NCI-H187 (cell line): ENCODE results near the gene TLK2.
"Not testable (repeated sequence)": the region's sequence is repeated elsewhere in the genome, so short reads cannot be mapped to it uniquely, and the experiment has no call there.

Source experiments
- DNase-seq, 2 experiments: peaks; one replicate each; lab custom pipeline; 2025; lab: John Stamatoyannopoulos, UW

TLK2 gene

DNA sequence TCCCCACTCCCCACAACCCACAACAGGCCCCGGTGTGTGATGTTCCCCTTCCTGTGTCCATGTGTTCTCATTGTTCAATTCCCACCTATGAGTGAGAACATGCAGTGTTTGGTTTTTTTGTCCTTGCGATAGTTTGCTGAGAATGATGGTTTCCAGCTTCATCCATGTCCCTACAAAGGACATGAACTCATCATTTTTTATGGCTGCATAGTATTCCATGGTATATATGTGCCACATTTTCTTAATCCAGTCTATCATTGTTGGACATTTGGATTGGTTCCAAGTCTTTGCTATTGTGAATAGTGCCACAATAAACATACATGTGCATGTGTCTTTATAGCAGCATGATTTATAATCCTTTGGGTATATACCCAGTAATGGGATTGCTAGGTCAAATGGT is 82.3 kb downstream of the TLK2 start:
- not testable (repeated sequence) for DNase-seq

DNA sequence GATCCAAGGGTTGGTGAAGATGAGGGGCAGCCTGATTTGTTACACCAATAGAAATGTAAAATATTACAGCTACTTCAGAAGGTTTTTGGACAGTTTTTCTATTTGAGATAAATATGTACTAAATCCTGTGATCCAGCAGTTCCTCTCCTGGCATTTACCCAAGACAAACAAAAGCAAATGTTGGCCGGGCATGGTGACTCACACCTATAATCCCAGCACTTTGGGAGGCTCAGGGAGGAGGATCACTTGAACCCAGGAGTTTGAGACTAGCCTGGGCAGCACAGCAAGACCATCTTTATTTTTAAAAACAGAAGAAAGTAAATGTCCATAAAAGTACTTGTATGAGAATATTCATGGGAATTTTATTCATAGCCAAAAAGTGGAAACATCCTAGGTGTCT is 84.0 kb downstream of the TLK2 start:
- no peak for DNase-seq

DNA sequence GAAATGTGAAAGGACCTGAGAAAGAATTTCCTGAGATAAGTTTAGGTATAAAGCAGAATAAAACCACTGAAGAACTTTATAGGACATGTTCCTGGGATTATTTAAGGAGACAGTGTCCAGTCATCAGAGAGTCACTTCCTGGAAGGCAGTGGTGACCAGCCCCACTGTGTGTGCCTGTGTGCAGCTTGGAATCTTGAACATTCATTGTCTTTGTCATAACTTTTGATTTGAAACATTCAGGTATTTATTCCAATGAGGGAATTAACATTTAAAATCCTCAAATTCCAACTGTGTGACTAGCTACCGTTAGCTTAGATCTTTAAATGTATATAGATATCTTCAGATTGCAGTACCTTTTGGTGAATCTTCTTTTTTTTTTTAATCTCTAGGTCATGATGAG is 87.2 kb downstream of the TLK2 start:
- no peak for DNase-seq

DNA sequence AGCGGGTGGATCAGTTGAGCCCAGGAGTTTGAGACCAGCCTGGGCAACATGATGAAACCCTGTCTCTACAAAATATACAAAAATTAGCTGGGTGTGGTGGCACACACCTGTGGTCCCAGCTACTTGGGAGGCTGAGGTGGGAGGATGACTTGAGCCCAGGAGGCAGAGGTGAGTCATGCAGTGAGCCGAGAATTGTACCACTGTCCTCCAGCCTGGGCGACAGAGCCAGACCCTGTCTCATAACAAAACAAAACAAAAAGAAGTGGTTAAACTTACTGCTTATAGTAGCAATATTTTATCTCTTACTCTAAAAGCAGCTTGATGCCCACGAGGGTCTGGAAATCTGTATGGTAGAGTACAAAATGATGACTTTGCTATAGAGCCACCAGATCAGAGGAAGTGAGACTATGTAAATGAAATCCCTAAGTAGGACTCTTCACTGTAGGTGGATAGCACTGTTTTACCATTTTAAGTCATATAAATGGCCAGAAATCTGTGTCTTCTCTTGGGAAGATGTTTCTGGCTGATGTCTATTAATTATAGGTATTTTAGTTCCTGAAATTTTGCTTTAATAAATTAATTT is 88.5 kb downstream of the TLK2 start:
- no peak for DNase-seq

GRCh38 chr17:62572488-62572887 is 93.9 kb downstream of the TLK2 start:
- DNase-seq = no peak

DNA sequence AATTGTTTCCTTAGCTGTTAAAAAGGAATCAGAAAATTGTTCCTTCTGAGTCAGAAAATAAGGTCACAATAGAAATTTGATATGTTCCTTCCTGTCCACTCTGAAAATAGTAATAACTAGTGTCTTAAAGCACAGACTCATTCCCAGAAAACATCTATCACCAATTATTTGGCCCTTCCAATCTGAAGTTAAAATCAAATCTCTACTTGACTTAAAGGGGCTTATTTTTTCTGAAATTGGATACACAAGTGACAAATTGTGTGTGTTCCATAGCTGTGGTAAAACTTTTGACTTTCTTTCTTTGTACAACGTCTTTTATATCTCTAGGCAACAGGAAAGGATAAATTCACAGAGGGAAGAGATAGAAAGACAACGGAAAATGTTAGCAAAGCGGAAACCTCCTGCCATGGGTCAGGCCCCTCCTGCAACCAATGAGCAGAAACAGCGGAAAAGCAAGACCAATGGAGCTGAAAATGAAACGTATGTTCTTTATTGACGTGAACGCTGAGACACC is 94.3 kb downstream of the TLK2 start:
- DNase-seq = no peak

- no peak for DNase-seq
These were observed 95.0 kb downstream of the TLK2 start for GRCh38 chr17:62573480-62574117.

DNA sequence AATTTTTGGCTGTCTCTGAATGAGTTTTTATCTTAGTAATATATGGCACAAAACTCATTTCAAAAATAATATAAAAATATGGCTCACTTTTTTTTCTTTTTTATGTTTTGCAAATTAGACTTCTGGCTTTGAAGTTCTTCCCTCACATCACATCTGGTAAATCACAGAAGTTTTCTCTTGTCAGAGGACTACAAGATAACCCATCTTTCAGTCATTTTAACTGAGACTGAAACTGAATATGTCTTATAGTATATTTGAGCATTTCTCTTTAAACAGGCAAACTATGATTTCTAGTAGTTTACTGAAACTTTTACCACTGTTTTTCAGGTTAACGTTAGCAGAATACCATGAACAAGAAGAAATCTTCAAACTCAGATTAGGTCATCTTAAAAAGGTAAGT is 97.8 kb downstream of the TLK2 start:
- DNase-seq = no peak

- DNase-seq = no peak
These were observed 100.3 kb downstream of the TLK2 start for GRCh38 chr17:62578757-62579487.

DNA sequence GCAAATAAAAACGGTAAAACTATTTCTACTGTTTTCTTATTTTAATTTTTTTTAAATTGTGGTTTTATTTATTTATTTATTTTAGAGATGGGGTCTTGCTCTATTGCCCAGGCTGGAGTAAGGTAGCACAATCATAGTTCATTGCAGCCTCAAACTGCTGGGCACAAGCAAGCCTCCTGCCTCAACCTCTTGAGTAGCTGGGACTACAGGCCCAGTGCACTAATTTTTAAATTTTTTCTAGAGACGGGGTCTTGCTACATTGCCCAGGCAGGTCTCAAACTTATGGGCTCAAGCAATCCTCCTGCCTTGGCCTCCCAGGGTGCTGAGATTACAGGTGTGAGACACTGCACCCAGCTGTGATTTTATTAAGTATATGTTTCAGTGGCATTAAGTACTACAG is 102.3 kb downstream of the TLK2 start:
- no peak for DNase-seq

GRCh38 chr17:62581764-62582163 is 103.1 kb downstream of the TLK2 start:
- DNase-seq = no peak

DNA sequence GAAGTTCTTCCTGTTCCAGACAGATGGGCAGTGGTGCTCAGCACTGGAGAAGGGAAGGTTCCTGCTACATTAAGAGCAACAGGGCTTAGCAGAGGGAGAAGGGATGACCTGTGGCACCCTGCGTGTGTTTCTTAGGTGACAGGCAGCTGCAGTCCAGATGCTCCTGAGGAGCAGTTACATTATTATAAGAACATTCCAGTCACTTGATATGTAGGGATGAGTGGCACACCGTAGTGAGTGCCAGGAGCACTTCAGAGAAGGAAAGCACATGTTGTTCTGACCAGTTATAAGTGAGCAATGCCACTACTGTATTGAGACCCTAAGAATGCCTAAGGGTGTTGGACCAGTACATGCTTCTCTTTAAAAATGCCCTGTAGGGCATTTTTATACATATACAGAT is 108.9 kb downstream of the TLK2 start:
- DNase-seq = no peak

DNA sequence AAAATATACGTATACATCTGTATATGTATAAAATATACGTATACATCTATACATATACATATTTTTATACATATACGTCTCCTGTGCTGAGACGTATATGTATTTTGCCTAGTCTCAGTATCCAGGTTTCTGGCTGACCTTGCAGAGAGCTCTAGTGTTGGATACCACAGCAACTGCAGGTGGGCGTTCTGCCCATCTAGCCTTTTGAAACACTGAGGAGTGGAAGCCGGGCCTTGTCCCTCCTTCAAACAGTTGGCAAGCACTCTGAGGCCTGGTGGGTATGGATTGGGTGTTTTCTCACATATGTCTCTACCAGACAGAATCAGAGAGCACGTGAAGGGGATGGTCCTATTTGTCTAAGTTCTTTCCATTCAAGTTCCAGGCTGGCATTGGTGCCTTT is 109.5 kb downstream of the TLK2 start:
- no peak for DNase-seq

DNA sequence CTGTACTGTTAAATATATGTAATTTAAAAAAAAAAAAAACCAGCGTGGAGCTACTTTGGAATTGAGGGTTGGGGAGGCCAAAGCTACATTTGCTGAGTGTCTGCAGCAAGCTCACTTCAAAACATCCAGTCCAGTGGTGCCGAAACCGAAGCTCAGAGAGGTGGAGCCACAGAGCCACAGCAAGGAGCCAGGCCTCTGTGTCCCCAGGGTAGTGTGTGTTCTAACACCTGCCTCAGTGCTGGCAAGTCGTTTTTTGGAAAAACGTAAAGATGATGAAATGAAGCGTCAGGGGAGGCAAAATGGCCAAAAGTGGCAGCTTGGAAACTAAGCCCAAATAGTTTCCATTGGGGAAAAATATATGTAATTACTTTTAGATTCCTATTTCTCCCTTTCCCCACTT is 112.7 kb downstream of the TLK2 start:
- DNase-seq = no peak

DNA sequence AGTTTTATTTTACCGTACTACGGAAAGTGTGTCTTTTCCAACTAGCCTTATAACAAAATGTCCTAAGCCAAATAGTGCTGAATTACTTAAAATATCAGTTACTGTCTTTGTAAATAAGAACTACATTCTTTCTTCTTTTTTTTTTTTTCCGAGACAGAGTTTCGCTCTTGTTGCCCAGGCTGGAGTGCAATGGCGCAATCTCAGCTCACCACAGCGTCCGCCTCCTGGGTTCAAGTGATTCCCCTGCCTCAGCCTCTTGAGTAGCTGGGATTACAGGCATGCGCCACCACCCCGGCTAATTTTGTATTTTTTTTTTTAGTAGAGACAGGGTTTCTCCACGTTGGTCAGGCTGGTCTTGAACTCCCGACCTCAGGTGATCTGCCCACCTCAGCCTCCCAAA is 113.2 kb downstream of the TLK2 start:
- not testable (repeated sequence) for DNase-seq

DNA sequence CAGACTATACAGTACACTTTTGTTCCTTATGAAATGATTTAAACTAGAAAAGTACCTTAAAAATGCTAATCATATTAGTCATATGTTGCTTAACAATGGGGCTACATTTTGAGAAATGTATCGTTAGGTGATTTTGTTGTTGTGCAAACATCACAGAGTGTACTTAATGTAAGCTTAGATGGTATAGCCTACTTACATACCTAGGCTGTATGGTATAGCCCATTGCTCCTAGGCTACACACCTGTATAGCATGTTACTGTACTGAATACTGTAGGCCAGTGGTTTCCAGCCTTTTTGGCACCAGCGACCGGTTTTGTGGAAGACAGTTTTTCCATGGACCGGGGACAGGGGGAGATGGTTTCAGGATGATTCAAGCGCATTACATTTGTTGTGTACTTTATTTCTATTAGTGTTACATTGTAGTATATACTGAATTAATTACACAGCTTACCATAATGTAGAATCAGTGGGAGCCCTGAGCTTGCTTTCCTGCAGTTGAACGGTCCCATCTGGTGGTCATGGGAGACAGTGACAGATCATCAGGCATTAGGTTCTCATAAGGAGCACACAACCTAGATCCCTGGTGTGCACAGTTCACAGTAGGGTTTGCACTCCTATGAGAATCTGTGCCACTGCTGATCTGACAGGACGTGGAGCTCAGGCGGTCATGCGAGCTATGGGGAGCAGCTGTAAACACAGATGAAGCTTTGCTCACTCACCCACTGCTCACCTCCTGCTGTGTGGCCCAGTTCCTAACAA is 113.9 kb downstream of the TLK2 start:
- no peak for DNase-seq

DNA sequence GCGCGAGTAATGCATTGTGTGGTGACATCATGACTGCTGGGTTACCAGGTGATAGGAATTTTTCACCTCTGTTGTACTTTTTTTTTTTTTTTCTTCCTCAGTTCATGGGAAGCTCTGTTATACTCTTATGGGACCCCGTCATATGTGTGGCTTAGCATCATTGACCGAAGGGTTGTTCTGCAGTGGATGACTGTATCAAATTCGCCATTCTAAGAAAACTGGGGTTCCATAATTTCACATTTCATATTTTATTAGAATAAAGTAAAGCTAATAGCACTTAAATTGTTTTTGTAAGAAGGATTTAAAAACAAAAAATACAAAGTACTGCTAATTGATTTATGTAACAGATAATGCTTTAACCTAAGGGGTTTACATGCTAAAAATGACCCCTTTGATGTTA is 116.9 kb downstream of the TLK2 start:
- DNase-seq = no peak

GRCh38 chr17:62596662-62597061 is 118.0 kb downstream of the TLK2 start:
- DNase-seq = no peak

- no peak for DNase-seq
These were observed 118.5 kb downstream of the TLK2 start for GRCh38 chr17:62597150-62597549.

GRCh38 chr17:62597920-62598319 is 119.3 kb downstream of the TLK2 start:
- DNase-seq = no peak

GRCh38 chr17:62599964-62600657 is 121.5 kb downstream of the TLK2 start:
- no peak for DNase-seq

DNA sequence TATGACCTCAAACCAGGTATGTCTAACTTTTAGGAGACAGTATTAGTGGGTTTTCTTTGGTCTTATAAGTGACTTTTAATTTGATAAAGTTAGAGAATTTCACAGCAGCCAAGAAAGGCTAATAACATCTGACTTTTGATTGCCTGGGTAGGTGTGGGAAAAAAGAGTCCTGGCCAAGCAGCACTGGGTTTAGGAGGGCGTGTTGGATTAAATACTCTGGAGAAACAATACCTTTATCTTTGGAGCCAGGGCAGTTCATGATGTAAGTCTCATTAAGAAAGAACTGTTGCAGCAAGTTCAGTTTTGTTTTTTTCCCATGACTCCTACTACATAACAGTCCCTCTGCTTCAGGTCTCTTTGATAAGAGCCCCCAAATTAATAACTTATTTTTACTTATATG is 122.2 kb downstream of the TLK2 start:
- no peak for DNase-seq
